GM12878 (cell line): ENCODE data around the gene CHMP4B. TPM values are rescaled to one million over a fixed set of nuclear protein-coding genes. Genes with fewer than 3 reads are reported as not detected.

ENCODE experiments used
- ATAC-seq: fragments of 200-7000 bp; cut with Tn5 transposase; 3 replicates; pipeline ENCODE4 v1.9.1; 2020; ENCODE audit warnings: mild to moderate bottlenecking, moderate library complexity
- BruUV-seq: library from RNA; stranded (reverse); fragments of 400-500 nt; replicated peaks from 2 replicates; lab custom pipeline; 2021; lab: Mats Ljungman, UMichigan
- CTCF ChIA-PET: fragments of 300-600 bp; sonication (Branson Sonifier 250); formaldehyde crosslinking; extraction: SDS; loops from one replicate; lab custom pipeline; 2021; ENCODE audit warnings: inconsistent platforms; lab: Yijun Ruan, JAX
- POLR2A ChIA-PET: fragments of 350-600 bp; formaldehyde crosslinking; extraction: SDS; loops from one replicate; lab custom pipeline; 2021; ENCODE audit warnings: inconsistent platforms; lab: Charles Lee
- RAD21 ChIA-PET: fragments of 300-600 bp; sonication (Branson Sonifier 250); formaldehyde crosslinking; loops from one replicate; lab custom pipeline; 2023; ENCODE audit warnings: antibody characterized with exemption; ENCODE audit not compliant: unreplicated experiment; lab: Charles Lee
- SMC1A ChIA-PET: fragments of 300-600 bp; sonication (Branson Sonifier 250); formaldehyde crosslinking; loops from one replicate; lab custom pipeline; 2023; ENCODE audit not compliant: unreplicated experiment, uncharacterized antibody; lab: Charles Lee
- DNase-seq: peaks from one replicate; pipeline ENCODE4 v3.0.0-alpha.2; 2011; ENCODE audit warnings: low read depth, low spot score
- FAIRE-seq: peaks from 3 replicates; lab custom pipeline; 2011; peaks lifted over from hg19 to GRCh38; lab: Jason Lieb, UNC
- H2AFZ ChIP-seq: 2 replicates; pipeline ENCODE4 v1.6.0; 2011; ENCODE audit warnings: low read depth, low read length, control low read depth; ENCODE audit not compliant: control insufficient read depth
- H3K27ac ChIP-seq: 2 replicates; pipeline ENCODE4 v1.5.1; 2011; ENCODE audit warnings: control low read depth; ENCODE audit not compliant: control insufficient read depth, insufficient read depth
- H3K27me3 ChIP-seq, 2 experiments: replicated peaks in 1 of 2; 2 replicates each; pipeline versions ENCODE4 v1.6.0 to v1.6.1; 2011; ENCODE audit warnings: low read length in 1 of 2; ENCODE audit not compliant: control insufficient read depth in 2 of 2, insufficient read depth in 2 of 2
- H3K36me3 ChIP-seq, 2 experiments: 2 replicates each; pipeline ENCODE4 v1.5.1; 2011; ENCODE audit warnings: low read length in 1 of 2; ENCODE audit not compliant: control insufficient read depth in 2 of 2, insufficient read depth in 2 of 2
- H3K4me1 ChIP-seq: 2 replicates; pipeline ENCODE4 v1.6.1; 2011; ENCODE audit warnings: mild to moderate bottlenecking, low read length, moderate library complexity, mixed read lengths; ENCODE audit not compliant: control insufficient read depth, insufficient read depth
- H3K4me2 ChIP-seq: 2 replicates; pipeline ENCODE4 v1.6.0; 2011; ENCODE audit warnings: control low read depth; ENCODE audit not compliant: control insufficient read depth, insufficient read depth
- H3K4me3 ChIP-seq: fragments of 200-600 bp; sonication (generic); 2 replicates; pipeline ENCODE4 v1.5.1; 2016
- H3K79me2 ChIP-seq: 2 replicates; pipeline ENCODE4 v1.6.0; 2011; ENCODE audit warnings: low read length; ENCODE audit not compliant: control insufficient read depth, insufficient read depth
- H3K9ac ChIP-seq: 2 replicates; pipeline ENCODE4 v1.8.0; 2011; ENCODE audit warnings: low read length, control low read depth, mixed read lengths; ENCODE audit not compliant: control insufficient read depth, insufficient read depth
- H3K9me3 ChIP-seq: replicated peaks from 3 replicates; pipeline ENCODE4 v1.5.1; 2011; ENCODE audit warnings: mild to moderate bottlenecking, low read length; ENCODE audit not compliant: control insufficient read depth, insufficient read depth
- H4K20me1 ChIP-seq: 2 replicates; pipeline ENCODE4 v1.6.0; 2011; ENCODE audit not compliant: control insufficient read depth, insufficient read depth
- BMI1 ChIP-seq: fragments of 450-650 bp; IDR thresholded peaks from 2 replicates; pipeline ENCODE4 v1.6.1; 2016; ENCODE audit warnings: mild to moderate bottlenecking, moderate library complexity, borderline replicate concordance
- CBX3 ChIP-seq: fragments of 200-600 bp; sonication (generic); IDR thresholded peaks from 2 replicates; pipeline ENCODE4 v1.6.1; 2016; ENCODE audit warnings: low read depth, borderline replicate concordance
- CHD1 ChIP-seq: IDR thresholded peaks from 2 replicates; pipeline ENCODE4 v1.6.1; 2012; ENCODE audit warnings: low read depth, low read length, improper control_type of control experiment
- CHD4 ChIP-seq: fragments of 200-600 bp; sonication (generic); IDR thresholded peaks from 2 replicates; pipeline ENCODE4 v1.6.1; 2016; ENCODE audit warnings: mild to moderate bottlenecking
- EED ChIP-seq: sonication (generic); IDR thresholded peaks from 2 replicates; pipeline ENCODE4 v1.6.1; 2016; ENCODE audit warnings: antibody characterized with exemption, low read depth
- IKZF1 ChIP-seq: fragments of 450-650 bp; conservative IDR thresholded peaks from 2 replicates; pipeline ENCODE4 v1.6.1; 2017; ENCODE audit warnings: antibody characterized with exemption, mild to moderate bottlenecking
- JUNB ChIP-seq: IDR thresholded peaks from 2 replicates; pipeline ENCODE4 v1.6.1; 2016; ENCODE audit warnings: antibody characterized with exemption, mild to moderate bottlenecking
- MXI1 ChIP-seq: fragments of 150-350 bp; IDR thresholded peaks from 2 replicates; pipeline ENCODE4 v1.6.1; 2011; ENCODE audit warnings: low read depth, mild to moderate bottlenecking, inconsistent platforms, low read length, improper control_type of control experiment
- RELA ChIP-seq: fragments of 450-650 bp; IDR thresholded peaks from 2 replicates; pipeline ENCODE4 v1.8.0; 2014; ENCODE audit warnings: borderline replicate concordance; ENCODE audit not compliant: partially characterized antibody
- SIN3A ChIP-seq: IDR thresholded peaks from 2 replicates; pipeline ENCODE4 v1.6.1; 2012; ENCODE audit warnings: low read depth, low read length, improper control_type of control experiment
- TBL1XR1 ChIP-seq: IDR thresholded peaks from 2 replicates; pipeline ENCODE4 v1.6.1; 2012; ENCODE audit warnings: low read depth, low read length, improper control_type of control experiment
- TCF12 ChIP-seq: IDR thresholded peaks from 2 replicates; pipeline ENCODE4 v1.6.1; 2011; ENCODE audit warnings: low read depth, mild to moderate bottlenecking, low read length
- ZNF207 ChIP-seq: fragments of 450-650 bp; IDR thresholded peaks from 2 replicates; pipeline ENCODE4 v1.6.1; 2014; ENCODE audit warnings: antibody characterized with exemption, mild to moderate bottlenecking, borderline replicate concordance
- WGBS: methylation state at CpG from one replicate; pipeline ENCODE4 v1.1.6; 2016; ENCODE audit warnings: low lambda C conversion rate; ENCODE audit not compliant: insufficient replicate concordance, insufficient coverage; ENCODE audit errors: missing lambda C conversion rate; 5-methylcytosine and 5-hydroxymethylcytosine counted together
- in situ Hi-C: fragments of 300-500 bp; cut with MboI; formaldehyde crosslinking; loops from 9 replicates; pipeline ENCODE4 v1.14.3; 2018; ENCODE audit warnings: mixed read lengths
- intact Hi-C: fragments of 100-400 bp; cut with micrococcal nuclease; formaldehyde crosslinking; loops from one replicate; pipeline ENCODE4 v1.14.2; 2022; ENCODE audit not compliant: unreplicated experiment
- polyA plus RNA-seq, 11 experiments: library from polyadenylated mRNA; depleted of rRNA in 4 of 11; unstranded in 6 of 11; stranded (reverse) in 5 of 11; fragments of >200 nt; fragmentation: Nextera tagmentation in 4 of 11; fragmentation: Illumina TruSeq in 1 of 11; extraction: Ambion mirVana in 4 of 11; extraction: Trizol in 1 of 11; gene quantifications; 1 replicate in 1 of 11; 2 replicates in 10 of 11; pipeline versions ENCODE4 v1.2.1 to v1.2.3, GENCODE V29; 2011 to 2016; ENCODE audit warnings: inconsistent platforms in 2 of 11, missing spikeins in 2 of 11, low read depth in 1 of 11
- total RNA-seq, 4 experiments: library from RNA; depleted of rRNA in 3 of 4; stranded (reverse); fragments of >200 nt in 3 of 4; fragmentation: Illumina TruSeq in 1 of 4; extraction: Trizol in 1 of 4; gene quantifications; 2 replicates each; pipeline versions ENCODE4 v1.2.1 to v1.2.3, GENCODE V29; 2013 to 2021
- TF ChIP-seq, protein P1 (sequence below): IDR thresholded peaks from 2 replicates; pipeline ENCODE4 v1.6.1; 2012; ENCODE audit warnings: mild to moderate bottlenecking, low read depth, low read length
- TF ChIP-seq, protein P2 (sequence below): fragments of 150-350 bp; IDR thresholded peaks from 2 replicates; pipeline ENCODE4 v1.6.1; 2014; ENCODE audit warnings: mild to moderate bottlenecking, low read depth, low read length
- TF ChIP-seq, protein P3 (sequence below): fragments of 450-650 bp; IDR thresholded peaks from 2 replicates; pipeline ENCODE4 v1.6.1; 2018; ENCODE audit warnings: borderline replicate concordance, mild to moderate bottlenecking; ENCODE audit not compliant: partially characterized antibody

The CHMP4B gene
- total and polyA plus RNA-seq, 10 of the 15 experiments (the other 5 are each of a cell fraction or from before 2014, with no cell fraction given), result 4.2 to 118 (median 49.6) TPM

DNA sequence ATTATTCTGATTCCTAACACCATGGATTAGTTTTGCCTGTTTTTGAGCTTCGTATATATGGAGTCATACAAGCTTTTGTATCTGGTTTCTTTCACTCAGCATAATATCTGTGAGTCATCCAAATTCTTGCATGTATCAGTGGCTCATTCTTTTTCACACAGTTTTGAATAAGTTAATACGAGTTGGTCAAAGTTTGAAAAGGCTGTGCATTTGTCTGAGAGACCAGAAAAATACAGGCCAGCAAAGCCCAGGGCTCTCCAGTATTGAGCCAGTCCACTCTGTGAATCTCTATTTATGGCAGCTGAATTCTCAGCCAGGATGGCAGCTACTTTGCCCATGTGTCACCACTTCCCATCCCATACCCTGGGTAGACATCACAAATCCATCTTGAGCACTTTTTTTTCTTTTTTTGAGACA is 7.2 kb upstream of the CHMP4B start:
- TF ChIP-seq EED, result no peak
- no peak for TF ChIP-seq CBX3
- TF ChIP-seq IKZF1, result no peak
- no peak for TF ChIP-seq BMI1
- TF ChIP-seq, protein P1, sequence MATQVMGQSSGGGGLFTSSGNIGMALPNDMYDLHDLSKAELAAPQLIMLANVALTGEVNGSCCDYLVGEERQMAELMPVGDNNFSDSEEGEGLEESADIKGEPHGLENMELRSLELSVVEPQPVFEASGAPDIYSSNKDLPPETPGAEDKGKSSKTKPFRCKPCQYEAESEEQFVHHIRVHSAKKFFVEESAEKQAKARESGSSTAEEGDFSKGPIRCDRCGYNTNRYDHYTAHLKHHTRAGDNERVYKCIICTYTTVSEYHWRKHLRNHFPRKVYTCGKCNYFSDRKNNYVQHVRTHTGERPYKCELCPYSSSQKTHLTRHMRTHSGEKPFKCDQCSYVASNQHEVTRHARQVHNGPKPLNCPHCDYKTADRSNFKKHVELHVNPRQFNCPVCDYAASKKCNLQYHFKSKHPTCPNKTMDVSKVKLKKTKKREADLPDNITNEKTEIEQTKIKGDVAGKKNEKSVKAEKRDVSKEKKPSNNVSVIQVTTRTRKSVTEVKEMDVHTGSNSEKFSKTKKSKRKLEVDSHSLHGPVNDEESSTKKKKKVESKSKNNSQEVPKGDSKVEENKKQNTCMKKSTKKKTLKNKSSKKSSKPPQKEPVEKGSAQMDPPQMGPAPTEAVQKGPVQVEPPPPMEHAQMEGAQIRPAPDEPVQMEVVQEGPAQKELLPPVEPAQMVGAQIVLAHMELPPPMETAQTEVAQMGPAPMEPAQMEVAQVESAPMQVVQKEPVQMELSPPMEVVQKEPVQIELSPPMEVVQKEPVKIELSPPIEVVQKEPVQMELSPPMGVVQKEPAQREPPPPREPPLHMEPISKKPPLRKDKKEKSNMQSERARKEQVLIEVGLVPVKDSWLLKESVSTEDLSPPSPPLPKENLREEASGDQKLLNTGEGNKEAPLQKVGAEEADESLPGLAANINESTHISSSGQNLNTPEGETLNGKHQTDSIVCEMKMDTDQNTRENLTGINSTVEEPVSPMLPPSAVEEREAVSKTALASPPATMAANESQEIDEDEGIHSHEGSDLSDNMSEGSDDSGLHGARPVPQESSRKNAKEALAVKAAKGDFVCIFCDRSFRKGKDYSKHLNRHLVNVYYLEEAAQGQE, result no peak
- no peak for TF ChIP-seq RELA
- TF ChIP-seq SIN3A, result no peak
- TF ChIP-seq, protein P2, sequence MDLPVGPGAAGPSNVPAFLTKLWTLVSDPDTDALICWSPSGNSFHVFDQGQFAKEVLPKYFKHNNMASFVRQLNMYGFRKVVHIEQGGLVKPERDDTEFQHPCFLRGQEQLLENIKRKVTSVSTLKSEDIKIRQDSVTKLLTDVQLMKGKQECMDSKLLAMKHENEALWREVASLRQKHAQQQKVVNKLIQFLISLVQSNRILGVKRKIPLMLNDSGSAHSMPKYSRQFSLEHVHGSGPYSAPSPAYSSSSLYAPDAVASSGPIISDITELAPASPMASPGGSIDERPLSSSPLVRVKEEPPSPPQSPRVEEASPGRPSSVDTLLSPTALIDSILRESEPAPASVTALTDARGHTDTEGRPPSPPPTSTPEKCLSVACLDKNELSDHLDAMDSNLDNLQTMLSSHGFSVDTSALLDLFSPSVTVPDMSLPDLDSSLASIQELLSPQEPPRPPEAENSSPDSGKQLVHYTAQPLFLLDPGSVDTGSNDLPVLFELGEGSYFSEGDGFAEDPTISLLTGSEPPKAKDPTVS, result no peak
- no peak for TF ChIP-seq CHD4
- TF ChIP-seq TBL1XR1, result no peak
- no peak for TF ChIP-seq MXI1
- no peak for TF ChIP-seq TCF12
- TF ChIP-seq ZNF207, result no peak
- TF ChIP-seq CHD1, result no peak
- TF ChIP-seq JUNB, result no peak
- TF ChIP-seq, protein P3, sequence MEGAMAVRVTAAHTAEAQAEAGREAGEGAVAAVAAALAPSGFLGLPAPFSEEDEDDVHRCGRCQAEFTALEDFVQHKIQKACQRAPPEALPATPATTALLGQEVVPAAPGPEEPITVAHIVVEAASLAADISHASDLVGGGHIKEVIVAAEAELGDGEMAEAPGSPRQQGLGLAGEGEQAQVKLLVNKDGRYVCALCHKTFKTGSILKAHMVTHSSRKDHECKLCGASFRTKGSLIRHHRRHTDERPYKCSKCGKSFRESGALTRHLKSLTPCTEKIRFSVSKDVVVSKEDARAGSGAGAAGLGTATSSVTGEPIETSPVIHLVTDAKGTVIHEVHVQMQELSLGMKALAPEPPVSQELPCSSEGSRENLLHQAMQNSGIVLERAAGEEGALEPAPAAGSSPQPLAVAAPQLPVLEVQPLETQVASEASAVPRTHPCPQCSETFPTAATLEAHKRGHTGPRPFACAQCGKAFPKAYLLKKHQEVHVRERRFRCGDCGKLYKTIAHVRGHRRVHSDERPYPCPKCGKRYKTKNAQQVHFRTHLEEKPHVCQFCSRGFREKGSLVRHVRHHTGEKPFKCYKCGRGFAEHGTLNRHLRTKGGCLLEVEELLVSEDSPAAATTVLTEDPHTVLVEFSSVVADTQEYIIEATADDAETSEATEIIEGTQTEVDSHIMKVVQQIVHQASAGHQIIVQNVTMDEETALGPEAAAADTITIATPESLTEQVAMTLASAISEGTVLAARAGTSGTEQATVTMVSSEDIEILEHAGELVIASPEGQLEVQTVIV, result no peak
- ChIA-PET CTCF (interaction anchor here (0.5 to 1.2 kb wide), 4 partner anchors 10 to 58 kb away, joined by 3 to 4 read pairs (median 3); no protein-coding TSS in a partner anchor), RAD21 (no interaction called here), SMC1A (interaction anchor here (1.2 to 1.4 kb wide), 2 partner anchors 12 to 23 kb away, joined by 3 to 5 read pairs; no protein-coding TSS in a partner anchor), POLR2A (interaction anchor here (0.7 kb wide), 1 partner anchor 21 kb away, joined by 3 read pairs; no protein-coding TSS in a partner anchor)
- Histone ChIP-seq H3K27me3 (no peaks in the 10 kb centered on the region), H2AFZ (no peak overlapping the region), H3K9ac (no peak overlapping the region), H3K4me1 (no peaks in the 10 kb centered on the region), H3K79me2 (no peaks in the 10 kb centered on the region), H3K4me2 (no peak overlapping the region), H3K9me3 (no peaks in the 10 kb centered on the region), H3K36me3 (no peaks in the 10 kb centered on the region), H4K20me1 (no peaks in the 10 kb centered on the region), H3K27ac (no peak overlapping the region), H3K4me3 (no peak overlapping the region)
- intact Hi-C loops, result no loop called here
- BruUV-seq, result no TSS peak
- WGBS, result 22% methylated on average over 2 of the region's 2 CpGs
- FAIRE-seq (no peak), ATAC-seq (no peak), DNase-seq (no peak)
- in situ Hi-C loops, result no loop called here
